GM10248 (cell line): Measurements from ENCODE around the gene NDP.
"Not testable (repeated sequence)": the region's sequence is repeated elsewhere in the genome, so short reads cannot be mapped to it uniquely, and the experiment has no call there.

Experiments used
- CTCF ChIA-PET: fragments of 300-600 bp; sonication (Branson Sonifier 250); formaldehyde crosslinking; extraction: SDS; loops from one replicate; lab custom pipeline; 2021; ENCODE audit warnings: antibody characterized with exemption; lab: Yijun Ruan, JAX
- POLR2A ChIA-PET: fragments of 350-650 bp; sonication (Branson Sonifier 250); formaldehyde crosslinking; extraction: SDS; loops from one replicate; lab custom pipeline; 2020; ENCODE audit warnings: antibody characterized with exemption; lab: Yijun Ruan, JAX
- DNase-seq: peaks from one replicate; pipeline ENCODE4 v3.0.0; 2012; ENCODE audit errors: extremely low spot score
- TF ChIP-seq, protein P1 (sequence below): IDR thresholded peaks from 2 replicates; pipeline ENCODE4 v1.5.1; 2012; ENCODE audit warnings: mild to moderate bottlenecking, low read depth; ENCODE audit errors: extremely low read depth, missing control alignments, control extremely low read depth

NDP gene

GRCh38 chrX:43956034-43956433 is 17.2 kb downstream of the NDP start:
- TF ChIP-seq, protein P1, sequence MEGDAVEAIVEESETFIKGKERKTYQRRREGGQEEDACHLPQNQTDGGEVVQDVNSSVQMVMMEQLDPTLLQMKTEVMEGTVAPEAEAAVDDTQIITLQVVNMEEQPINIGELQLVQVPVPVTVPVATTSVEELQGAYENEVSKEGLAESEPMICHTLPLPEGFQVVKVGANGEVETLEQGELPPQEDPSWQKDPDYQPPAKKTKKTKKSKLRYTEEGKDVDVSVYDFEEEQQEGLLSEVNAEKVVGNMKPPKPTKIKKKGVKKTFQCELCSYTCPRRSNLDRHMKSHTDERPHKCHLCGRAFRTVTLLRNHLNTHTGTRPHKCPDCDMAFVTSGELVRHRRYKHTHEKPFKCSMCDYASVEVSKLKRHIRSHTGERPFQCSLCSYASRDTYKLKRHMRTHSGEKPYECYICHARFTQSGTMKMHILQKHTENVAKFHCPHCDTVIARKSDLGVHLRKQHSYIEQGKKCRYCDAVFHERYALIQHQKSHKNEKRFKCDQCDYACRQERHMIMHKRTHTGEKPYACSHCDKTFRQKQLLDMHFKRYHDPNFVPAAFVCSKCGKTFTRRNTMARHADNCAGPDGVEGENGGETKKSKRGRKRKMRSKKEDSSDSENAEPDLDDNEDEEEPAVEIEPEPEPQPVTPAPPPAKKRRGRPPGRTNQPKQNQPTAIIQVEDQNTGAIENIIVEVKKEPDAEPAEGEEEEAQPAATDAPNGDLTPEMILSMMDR, result no peak
- ChIA-PET POLR2A (no interaction called here), CTCF (interaction anchor here (1.1 kb wide), 1 partner anchor 1231 kb away, joined by 3 read pairs; no protein-coding TSS in a partner anchor)
- DNase-seq, result no peak

- TF ChIP-seq, protein P1, result no peak
- no peak for DNase-seq
- ChIA-PET CTCF (no interaction called here), POLR2A (no interaction called here)
These were observed 20.0 kb downstream of the NDP start for GRCh38 chrX:43953218-43953617.

GRCh38 chrX:43949669-43950068 is 23.5 kb downstream of the NDP start:
- POLR2A ChIA-PET, result no interaction called here
- CTCF ChIA-PET, result no interaction called here
- TF ChIP-seq, protein P1, result peak; percentile 25
- DNase-seq, result no peak

GRCh38 chrX:43940816-43941474 is 32.2 kb downstream of the NDP start:
- TF ChIP-seq, protein P1, result no peak
- CTCF ChIA-PET, result no interaction called here
- DNase-seq, result no peak
- POLR2A ChIA-PET, result no interaction called here

DNA sequence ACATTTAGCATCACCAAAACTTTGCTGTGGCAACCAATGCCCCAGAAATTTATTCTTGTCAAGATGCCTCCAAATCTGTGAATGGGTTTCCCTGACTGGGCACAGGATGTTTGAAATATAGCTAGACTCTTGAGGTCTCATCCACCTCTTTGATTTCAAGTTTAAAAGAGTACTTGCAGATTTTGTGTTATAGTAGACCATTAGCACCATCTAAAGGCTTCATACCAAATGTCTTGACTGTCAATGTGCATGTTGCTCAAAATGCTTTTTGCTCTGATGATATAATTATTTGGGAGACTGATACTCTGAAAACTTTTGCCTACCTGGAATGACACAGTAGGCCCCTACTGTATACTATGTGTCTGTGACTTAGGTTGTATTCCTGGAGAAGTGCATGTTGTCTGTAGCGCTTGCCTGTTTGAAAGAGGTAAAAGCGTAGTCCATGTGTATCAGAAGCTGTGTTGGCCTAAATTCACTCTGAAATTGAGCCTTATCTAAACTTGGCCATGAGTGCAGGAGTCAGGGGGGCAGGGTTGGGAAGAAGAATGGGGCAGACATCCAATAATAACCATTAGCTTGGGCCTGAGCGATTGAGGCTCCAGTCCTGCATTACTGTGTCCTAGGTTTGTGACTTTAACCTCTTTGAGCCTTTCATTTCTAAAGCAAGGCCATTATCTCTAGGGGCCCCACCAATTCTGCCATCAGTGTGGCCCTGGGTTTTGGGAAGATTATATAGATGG is 33.8 kb downstream of the NDP start:
- CTCF ChIA-PET, result no interaction called here
- POLR2A ChIA-PET, result no interaction called here
- TF ChIP-seq, protein P1, result no peak
- DNase-seq, result no peak

- DNase-seq, CTCF ChIA-PET, POLR2A ChIA-PET: not testable (repeated sequence)
These were observed 51.2 kb downstream of the NDP start for GRCh38 chrX:43922032-43922431.

DNA sequence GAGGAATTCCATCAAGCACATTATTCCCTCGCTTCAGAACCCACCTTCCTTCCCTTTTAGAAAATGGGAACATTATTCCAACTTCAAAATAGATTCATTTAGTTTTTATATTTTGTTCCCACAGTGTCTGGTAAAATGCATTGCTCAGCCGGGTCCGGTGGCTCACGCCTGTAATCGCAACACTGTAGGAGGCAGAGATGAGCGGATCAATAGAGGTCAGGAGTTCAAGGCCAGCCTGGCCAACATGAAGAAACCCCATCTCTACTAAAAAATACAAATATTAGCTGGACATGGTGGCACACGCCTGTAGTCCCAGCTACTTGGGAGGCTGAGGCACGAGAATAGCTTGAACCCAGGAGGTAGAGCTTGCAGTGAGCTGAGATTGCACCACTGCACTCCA is 62.4 kb downstream of the NDP start:
- POLR2A ChIA-PET, result not testable (repeated sequence)

More for the DNA sequence above, 62.4 kb downstream of the NDP start:
- CTCF ChIA-PET, DNase-seq: not testable (repeated sequence)
